Lower leg skin (tissue), 4 donors: ENCODE data around the gene TRIM42. TPM values are rescaled to one million over a fixed set of nuclear protein-coding genes. Genes with fewer than 3 reads are reported as not detected.

ENCODE experiments used
- DNase-seq, 2 donors: peaks; one replicate each; pipeline ENCODE4 v3.0.0-alpha.2; 2019; ENCODE audit warnings: low spot score in 2 of 2
- H3K4me3 ChIP-seq: fragments of 200-600 bp; sonication (generic); 2 replicates; pipeline ENCODE4 v1.5.1; 2017; ENCODE audit warnings: mild to moderate bottlenecking, low read depth; ENCODE audit not compliant: poor library complexity, severe bottlenecking
- POLR2A ChIP-seq, 2 donors: fragments of 450-650 bp; IDR thresholded peaks; one replicate each; pipeline ENCODE4 v1.6.1; 2016 to 2017; ENCODE audit warnings: antibody characterized with exemption in 2 of 2, mild to moderate bottlenecking in 1 of 2, moderate library complexity in 1 of 2
- WGBS, 2 donors: methylation state at CpG; one replicate each; pipeline ENCODE4 v1.1.5; 2018; 5-methylcytosine and 5-hydroxymethylcytosine counted together
- intact Hi-C: fragments of 100-400 bp; cut with DNase I; formaldehyde crosslinking; loops from one replicate; pipeline ENCODE4 v1.15.0; 2023; ENCODE audit warnings: low total_unique reads
- total RNA-seq, 4 donors: library from RNA; depleted of rRNA; stranded (reverse); fragments of >200 nt; gene quantifications; one replicate each; pipeline ENCODE4 v1.1.0, GENCODE V29; 2016
- TF ChIP-seq, protein P1 (sequence below), 3 donors: fragments of 450-650 bp; IDR thresholded peaks; one replicate each; pipeline ENCODE4 v1.5.1; 2016; ENCODE audit warnings: antibody characterized with exemption in 3 of 3, mild to moderate bottlenecking in 3 of 3, moderate library complexity in 2 of 3

Gene TRIM42
- total RNA-seq, 4 donors from 2014 or later, result not detected

DNA sequence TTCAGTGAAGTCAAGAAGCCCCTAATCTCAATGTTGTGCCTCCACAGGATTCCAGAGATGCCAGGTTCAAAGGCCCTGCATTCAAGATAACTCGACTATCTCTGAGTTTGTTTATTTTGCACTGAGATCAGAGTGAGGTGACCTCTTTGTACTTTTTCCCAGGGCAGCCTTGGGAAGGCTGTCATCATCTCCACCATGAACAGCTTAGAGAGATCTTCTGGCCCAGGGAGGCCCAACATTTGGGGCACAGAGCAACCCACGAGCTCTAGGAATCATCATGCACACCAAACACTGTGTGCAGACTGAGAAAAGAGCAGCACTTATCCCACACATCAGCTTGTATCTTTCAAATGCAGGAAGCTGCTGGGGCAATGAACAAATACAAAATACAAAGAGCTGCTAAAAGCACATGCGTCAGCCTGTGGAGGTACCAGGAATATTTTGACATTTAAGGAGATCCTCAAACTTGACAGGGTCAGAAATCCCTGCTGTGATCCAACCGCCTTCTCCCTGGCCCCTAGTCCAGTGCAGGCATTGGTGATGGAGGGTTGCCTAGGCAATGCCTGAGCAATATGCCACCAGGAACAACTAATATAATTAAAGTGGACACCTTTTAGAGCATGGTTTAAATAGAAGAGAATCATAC, 33.6 kb downstream of the TRIM42 start:
- no peak for DNase-seq
- H3K4me3 ChIP-seq, result no peak overlapping the region
- TF ChIP-seq POLR2A (IDR thresholded peaks at IDR 0.05), result no peak
- TF ChIP-seq, protein P1, sequence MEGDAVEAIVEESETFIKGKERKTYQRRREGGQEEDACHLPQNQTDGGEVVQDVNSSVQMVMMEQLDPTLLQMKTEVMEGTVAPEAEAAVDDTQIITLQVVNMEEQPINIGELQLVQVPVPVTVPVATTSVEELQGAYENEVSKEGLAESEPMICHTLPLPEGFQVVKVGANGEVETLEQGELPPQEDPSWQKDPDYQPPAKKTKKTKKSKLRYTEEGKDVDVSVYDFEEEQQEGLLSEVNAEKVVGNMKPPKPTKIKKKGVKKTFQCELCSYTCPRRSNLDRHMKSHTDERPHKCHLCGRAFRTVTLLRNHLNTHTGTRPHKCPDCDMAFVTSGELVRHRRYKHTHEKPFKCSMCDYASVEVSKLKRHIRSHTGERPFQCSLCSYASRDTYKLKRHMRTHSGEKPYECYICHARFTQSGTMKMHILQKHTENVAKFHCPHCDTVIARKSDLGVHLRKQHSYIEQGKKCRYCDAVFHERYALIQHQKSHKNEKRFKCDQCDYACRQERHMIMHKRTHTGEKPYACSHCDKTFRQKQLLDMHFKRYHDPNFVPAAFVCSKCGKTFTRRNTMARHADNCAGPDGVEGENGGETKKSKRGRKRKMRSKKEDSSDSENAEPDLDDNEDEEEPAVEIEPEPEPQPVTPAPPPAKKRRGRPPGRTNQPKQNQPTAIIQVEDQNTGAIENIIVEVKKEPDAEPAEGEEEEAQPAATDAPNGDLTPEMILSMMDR (IDR thresholded peaks at IDR 0.05), result no peak
- 77 to 78% methylated on average over 4 of the region's 4 CpGs for WGBS, 2 donors
- intact Hi-C loops, result no loop called here

DNA sequence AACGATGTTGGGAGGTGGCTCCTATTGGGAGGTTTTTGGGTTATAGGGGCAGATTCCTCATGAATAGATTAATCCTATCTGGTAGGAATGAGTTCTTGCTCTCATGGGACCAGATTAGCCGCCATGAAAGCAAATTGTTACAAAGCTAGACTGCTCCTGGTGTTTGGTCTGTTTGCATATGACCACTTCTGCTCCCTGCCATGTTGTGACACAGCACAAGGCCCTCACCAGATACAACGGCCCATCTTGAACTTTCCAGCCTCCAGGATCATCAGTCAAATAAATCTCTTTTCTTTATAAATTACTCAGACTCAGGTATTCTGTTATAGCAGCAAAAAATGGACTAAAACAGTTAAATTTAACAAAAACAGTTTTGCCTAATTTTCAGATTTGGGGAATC, 34.4 kb downstream of the TRIM42 start:
- intact Hi-C loops, result no loop called here
- no peak for DNase-seq
- TF ChIP-seq, protein P1 (IDR thresholded peaks at IDR 0.05), result no peak
- TF ChIP-seq POLR2A (IDR thresholded peaks at IDR 0.05), result no peak
- no peak overlapping the region for H3K4me3 ChIP-seq
- 87 to 90% methylated on average over 3 of the region's 3 CpGs for whole genome bisulfite sequencing, 2 donors

DNA sequence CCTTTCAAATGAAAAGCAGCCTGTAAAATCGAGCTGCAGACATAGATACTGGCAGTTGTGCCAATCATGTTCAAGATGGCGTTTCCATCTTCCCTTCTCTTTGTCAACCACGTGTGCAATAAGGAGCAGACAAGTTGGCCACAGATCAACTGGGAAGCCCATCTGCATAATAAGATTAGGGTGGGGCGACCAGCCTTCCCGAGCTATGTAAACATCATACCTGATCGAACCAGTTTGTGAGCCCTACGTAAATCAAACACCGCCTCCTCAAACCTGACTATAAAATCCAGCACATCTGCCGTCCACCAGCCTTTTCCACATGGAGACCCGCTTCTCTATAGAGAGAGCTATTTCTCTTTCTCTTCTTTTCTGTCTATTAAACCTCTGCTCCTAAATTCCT, 37.2 kb downstream of the TRIM42 start:
- WGBS, 2 donors, result 48 to 65% methylated on average over 10 of the region's 10 CpGs
- no peak for TF ChIP-seq POLR2A (IDR thresholded peaks at IDR 0.05)
- TF ChIP-seq, protein P1 (IDR thresholded peaks at IDR 0.05), result no peak
- DNase-seq, result no peak
- intact Hi-C loops, result no loop called here
- H3K4me3 ChIP-seq, result no peak overlapping the region

DNA sequence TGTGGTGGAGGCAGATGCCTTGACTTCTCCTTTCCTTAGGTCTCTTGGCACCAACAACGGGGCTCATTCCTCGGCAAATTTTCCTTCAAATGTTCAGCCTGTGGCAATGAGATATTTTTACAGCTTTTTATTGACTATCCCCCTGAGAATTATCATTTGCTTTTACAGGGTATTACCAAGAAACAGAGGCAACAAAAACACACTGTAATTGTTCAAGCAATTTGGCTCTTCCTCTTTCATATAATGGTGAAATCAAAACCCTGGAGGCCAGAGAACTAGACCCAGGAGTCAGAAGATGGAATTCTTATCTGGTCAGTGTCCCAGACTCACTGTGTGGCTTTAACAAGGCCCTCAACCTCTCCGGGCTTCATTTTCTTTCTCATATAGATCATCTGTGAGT, 40.1 kb downstream of the TRIM42 start:
- WGBS, 2 donors, result 46 to 52% methylated on average over 3 of the region's 3 CpGs
- no peak for DNase-seq
- TF ChIP-seq POLR2A (IDR thresholded peaks at IDR 0.05), result no peak
- TF ChIP-seq, protein P1 (IDR thresholded peaks at IDR 0.05), result no peak
- H3K4me3 ChIP-seq, result no peak overlapping the region
- intact Hi-C loops, result no loop called here

DNA sequence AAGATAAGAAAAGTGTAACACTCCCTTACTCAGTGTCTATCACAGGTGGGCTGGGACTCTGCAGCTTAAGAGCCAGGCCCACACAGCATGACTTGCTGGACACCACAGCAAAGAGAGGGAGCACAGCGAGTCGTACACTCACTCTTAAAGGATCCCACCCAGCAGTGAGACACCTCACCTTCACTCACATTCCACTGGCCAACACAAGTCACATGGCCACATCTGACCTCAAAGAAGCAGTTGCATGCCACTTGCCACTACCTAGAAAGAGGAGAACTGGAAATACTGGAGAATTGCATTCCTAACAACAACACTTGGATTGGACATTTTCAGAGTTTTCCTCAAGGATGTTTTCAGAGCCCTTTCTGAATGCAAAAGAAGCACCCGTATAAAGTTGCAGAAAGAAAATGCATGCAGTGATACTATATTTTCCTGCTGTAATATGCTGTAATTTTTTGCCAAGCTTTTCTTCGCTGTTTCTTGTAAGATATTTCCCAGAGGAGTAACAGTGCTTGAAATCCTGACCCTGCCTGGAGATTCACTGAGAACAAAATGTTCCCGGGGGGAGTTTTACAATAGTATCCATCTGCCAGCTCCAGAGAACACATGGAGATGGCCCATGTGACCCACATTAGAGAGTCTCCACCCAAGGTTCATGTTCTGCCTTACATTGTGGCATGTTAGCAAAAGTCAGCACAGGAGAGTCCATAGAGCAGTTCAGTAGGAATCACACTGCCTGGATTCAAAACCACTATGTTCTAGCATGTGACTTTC, 42.2 kb downstream of the TRIM42 start:
- H3K4me3 ChIP-seq, result no peak overlapping the region
- intact Hi-C loops, result no loop called here
- peak in 1 of 2 donors; percentile 80 for DNase-seq
- TF ChIP-seq, protein P1 (IDR thresholded peaks at IDR 0.05), result no peak
- TF ChIP-seq POLR2A (IDR thresholded peaks at IDR 0.05), result no peak
- 74 to 76% methylated on average over 5 of the region's 5 CpGs for WGBS, 2 donors
